ENCODE results near the gene LYST.

DNA sequence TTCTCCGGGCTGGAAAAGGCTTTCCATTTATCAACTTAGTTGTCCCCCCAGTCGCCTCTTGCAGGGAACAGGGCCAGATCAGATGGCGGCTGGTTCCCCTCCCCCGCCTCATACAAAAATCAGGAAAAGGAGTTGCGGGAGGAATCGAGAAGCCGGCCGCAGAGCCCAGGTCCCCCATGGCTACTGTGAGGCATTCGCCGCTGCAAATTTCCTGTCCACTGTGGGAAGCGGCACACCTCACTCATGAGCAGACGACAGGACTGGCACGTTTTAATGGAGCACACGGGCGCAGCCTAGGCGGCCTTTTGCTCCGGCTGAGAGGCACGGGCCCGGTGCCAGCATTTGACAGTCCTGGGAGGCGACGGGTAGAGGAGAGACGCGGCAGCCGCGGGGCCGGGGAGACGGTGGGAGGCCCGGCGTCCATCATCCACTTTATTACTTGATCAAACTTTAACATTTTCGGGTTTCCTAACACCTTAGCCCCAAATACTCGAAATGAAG lies 218.2 kb downstream of the LYST start:
- TF ChIP-seq, protein P1, sequence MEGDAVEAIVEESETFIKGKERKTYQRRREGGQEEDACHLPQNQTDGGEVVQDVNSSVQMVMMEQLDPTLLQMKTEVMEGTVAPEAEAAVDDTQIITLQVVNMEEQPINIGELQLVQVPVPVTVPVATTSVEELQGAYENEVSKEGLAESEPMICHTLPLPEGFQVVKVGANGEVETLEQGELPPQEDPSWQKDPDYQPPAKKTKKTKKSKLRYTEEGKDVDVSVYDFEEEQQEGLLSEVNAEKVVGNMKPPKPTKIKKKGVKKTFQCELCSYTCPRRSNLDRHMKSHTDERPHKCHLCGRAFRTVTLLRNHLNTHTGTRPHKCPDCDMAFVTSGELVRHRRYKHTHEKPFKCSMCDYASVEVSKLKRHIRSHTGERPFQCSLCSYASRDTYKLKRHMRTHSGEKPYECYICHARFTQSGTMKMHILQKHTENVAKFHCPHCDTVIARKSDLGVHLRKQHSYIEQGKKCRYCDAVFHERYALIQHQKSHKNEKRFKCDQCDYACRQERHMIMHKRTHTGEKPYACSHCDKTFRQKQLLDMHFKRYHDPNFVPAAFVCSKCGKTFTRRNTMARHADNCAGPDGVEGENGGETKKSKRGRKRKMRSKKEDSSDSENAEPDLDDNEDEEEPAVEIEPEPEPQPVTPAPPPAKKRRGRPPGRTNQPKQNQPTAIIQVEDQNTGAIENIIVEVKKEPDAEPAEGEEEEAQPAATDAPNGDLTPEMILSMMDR (IDR thresholded peaks at IDR 0.05; ENCODE audit: low read length) = no peak
- TF ChIP-seq EZH2 (optimal IDR thresholded peaks at IDR 0.05; ENCODE audit: low read depth, low read length) (no peak), EZH2phosphoT487 (IDR thresholded peaks at IDR 0.05; ENCODE audit: low read length) (no peak)

All from MM.1S (cell line).